SJSA1 (cell line): Measurements from ENCODE around the gene PDIA4. TPM values are rescaled to one million over a fixed set of nuclear protein-coding genes. Genes with fewer than 3 reads are reported as not detected.
"Not testable (repeated sequence)": the region's sequence is repeated elsewhere in the genome, so short reads cannot be mapped to it uniquely, and the experiment has no call there.

Source experiments
- DNase-seq, 2 experiments: peaks; one replicate each; pipeline ENCODE4 v3.0.0-alpha.2; 2015 to 2020; ENCODE audit warnings: low spot score in 2 of 2, low read depth in 1 of 2
- H3K27ac ChIP-seq: fragments of 250-450 bp; sonication (Bioruptor Pico); 2 replicates; pipeline ENCODE4 v1.5.1; 2020; ENCODE audit warnings: mild to moderate bottlenecking, moderate library complexity
- H3K27me3 ChIP-seq: fragments of 250-450 bp; sonication (Bioruptor Pico); replicated peaks from 2 replicates; pipeline ENCODE4 v1.5.1; 2020; ENCODE audit warnings: mild to moderate bottlenecking, moderate library complexity
- H3K36me3 ChIP-seq: fragments of 250-450 bp; sonication (Bioruptor Pico); 2 replicates; pipeline ENCODE4 v1.5.1; 2020; ENCODE audit warnings: mild to moderate bottlenecking
- H3K4me1 ChIP-seq: fragments of 250-450 bp; sonication (Bioruptor Pico); replicated peaks from 2 replicates; pipeline ENCODE4 v1.6.1; 2021; ENCODE audit warnings: mild to moderate bottlenecking
- H3K4me3 ChIP-seq: fragments of 250-450 bp; sonication (Bioruptor Pico); 2 replicates; pipeline ENCODE4 v1.5.1; 2020; ENCODE audit warnings: mild to moderate bottlenecking
- H3K9me3 ChIP-seq: fragments of 250-450 bp; sonication (Bioruptor Pico); replicated peaks from 2 replicates; pipeline ENCODE4 v1.5.1; 2020; ENCODE audit warnings: mild to moderate bottlenecking
- total RNA-seq: library from RNA; depleted of rRNA; stranded (reverse); fragments of >200 nt; shearing (Covaris generic); gene quantifications from 2 replicates; pipeline ENCODE4 v1.2.3, GENCODE V29; 2014

PDIA4 gene
- total RNA-seq, 1 experiment from 2014 or later, result 271 TPM

GRCh38 chr7:148987010-148987750 is 41.1 kb downstream of the PDIA4 start:
- Histone ChIP-seq H3K9me3 (no peaks in the 10 kb centered on the region), H3K36me3 (no peaks in the 10 kb centered on the region), H3K27ac (peak overlapping the region; percentile 59), H3K4me3 (peak overlapping the region; percentile 50), H3K27me3 (no peaks in the 10 kb centered on the region), H3K4me1 (peaks cover 20% of the 10 kb centered on the region)
- peak; percentile 83 to 88 for DNase-seq

DNA sequence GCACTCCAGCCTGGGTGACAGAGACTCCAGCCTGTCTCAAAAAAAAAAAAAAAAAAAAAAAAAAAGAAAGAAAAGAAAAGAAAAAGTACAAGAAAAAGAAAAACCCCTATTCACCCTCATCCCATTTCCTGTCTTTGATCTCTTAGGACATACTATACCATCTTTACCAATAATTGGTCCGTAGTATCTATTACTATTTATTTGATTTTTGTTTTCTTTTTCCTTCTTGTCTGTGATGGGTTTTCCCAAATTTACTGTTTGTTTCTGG is 41.6 kb downstream of the PDIA4 start:
- DNase-seq, result no peak
- Histone ChIP-seq H3K36me3 (no peaks in the 10 kb centered on the region), H3K9me3 (no peaks in the 10 kb centered on the region), H3K27me3 (no peaks in the 10 kb centered on the region), H3K4me3 (no peak overlapping the region), H3K4me1 (peaks cover 20% of the 10 kb centered on the region), H3K27ac (no peak overlapping the region)

- no peaks in the 10 kb centered on the region for H3K36me3 ChIP-seq
- peak overlapping the region; percentile 44 for H3K4me3 ChIP-seq
- H3K9me3 ChIP-seq, result no peaks in the 10 kb centered on the region
- peak; percentile 84 to 93 for DNase-seq
- H3K27ac ChIP-seq, result no peak overlapping the region
- H3K4me1 ChIP-seq, result peaks cover 18% of the 10 kb centered on the region
- H3K27me3 ChIP-seq, result no peaks in the 10 kb centered on the region
Measured at GRCh38 chr7:148983200-148984146, 44.8 kb downstream of the PDIA4 start.

GRCh38 chr7:148982654-148983199 is 45.6 kb downstream of the PDIA4 start:
- Histone ChIP-seq H3K27ac (no peak overlapping the region), H3K4me1 (peaks cover 11% of the 10 kb centered on the region), H3K4me3 (peak overlapping the region; percentile 44), H3K27me3 (no peaks in the 10 kb centered on the region), H3K36me3 (no peaks in the 10 kb centered on the region), H3K9me3 (no peaks in the 10 kb centered on the region)
- DNase-seq, result peak in 1 of 2 experiments; percentile 41

- H3K4me3 ChIP-seq, result no peak overlapping the region
- peaks cover 11% of the 10 kb centered on the region for H3K4me1 ChIP-seq
- H3K9me3 ChIP-seq, result no peaks in the 10 kb centered on the region
- no peak for DNase-seq
- H3K27me3 ChIP-seq, result no peaks in the 10 kb centered on the region
- no peak overlapping the region for H3K27ac ChIP-seq
- H3K36me3 ChIP-seq, result no peaks in the 10 kb centered on the region
Measured at GRCh38 chr7:148979827-148980226, 48.5 kb downstream of the PDIA4 start.

DNA sequence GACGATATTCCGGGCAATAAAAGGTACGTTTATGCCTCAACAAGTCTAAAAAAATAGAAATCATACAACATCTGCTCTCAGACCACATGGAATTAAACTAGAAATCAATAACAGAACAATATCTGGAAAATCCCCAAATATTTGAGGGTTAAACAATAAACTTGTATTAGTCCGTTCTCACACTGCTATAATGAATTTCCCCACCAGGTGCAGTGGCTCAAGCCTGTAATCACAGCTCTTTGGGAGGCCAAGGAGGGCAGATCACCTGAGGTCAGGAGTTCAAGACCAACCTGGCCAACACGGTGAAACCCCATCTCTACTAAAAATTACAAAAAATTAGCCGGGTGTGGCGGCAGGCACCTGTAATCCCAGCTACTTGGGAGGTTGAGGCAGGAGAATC is 49.2 kb downstream of the PDIA4 start:
- not testable (repeated sequence) for DNase-seq, H3K27me3 ChIP-seq, H3K4me3 ChIP-seq, H3K9me3 ChIP-seq, H3K36me3 ChIP-seq, H3K27ac ChIP-seq
- H3K4me1 ChIP-seq, result peaks cover 11% of the 10 kb centered on the region

- DNase-seq, result no peak
- Histone ChIP-seq H3K27ac (no peak overlapping the region), H3K4me3 (no peak overlapping the region), H3K27me3 (no peaks in the 10 kb centered on the region), H3K4me1 (peaks cover 4% of the 10 kb centered on the region; the same call in 1 of the 2 replicates), H3K36me3 (no peaks in the 10 kb centered on the region), H3K9me3 (no peaks in the 10 kb centered on the region)
Measured at GRCh38 chr7:148978091-148978490, 50.2 kb downstream of the PDIA4 start.

DNA sequence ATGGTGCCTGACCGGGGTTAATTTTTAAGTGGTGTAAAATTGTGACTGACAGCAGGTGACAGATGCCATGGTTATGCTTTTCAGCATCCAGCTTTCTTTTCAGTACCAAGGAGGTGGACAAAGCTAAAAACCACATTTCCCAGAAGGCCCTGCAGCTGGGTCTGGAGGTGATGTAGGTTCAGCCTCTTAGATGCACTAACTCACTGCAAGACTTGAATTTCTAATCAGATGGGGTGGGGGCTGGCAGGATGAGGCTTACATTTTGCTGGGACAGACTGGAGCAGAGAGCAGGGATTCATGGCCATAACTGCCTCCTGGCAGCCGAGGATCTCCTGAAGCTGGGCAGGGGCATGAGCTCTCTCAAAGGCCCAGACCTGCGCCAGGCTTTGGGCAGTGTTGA is 52.4 kb downstream of the PDIA4 start:
- no peak overlapping the region for H3K27ac ChIP-seq
- no peaks in the 10 kb centered on the region for H3K4me1 ChIP-seq
- no peaks in the 10 kb centered on the region for H3K9me3 ChIP-seq
- DNase-seq, result no peak
- H3K4me3 ChIP-seq, result no peak overlapping the region
- H3K27me3 ChIP-seq, result no peaks in the 10 kb centered on the region
- no peaks in the 10 kb centered on the region for H3K36me3 ChIP-seq

DNA sequence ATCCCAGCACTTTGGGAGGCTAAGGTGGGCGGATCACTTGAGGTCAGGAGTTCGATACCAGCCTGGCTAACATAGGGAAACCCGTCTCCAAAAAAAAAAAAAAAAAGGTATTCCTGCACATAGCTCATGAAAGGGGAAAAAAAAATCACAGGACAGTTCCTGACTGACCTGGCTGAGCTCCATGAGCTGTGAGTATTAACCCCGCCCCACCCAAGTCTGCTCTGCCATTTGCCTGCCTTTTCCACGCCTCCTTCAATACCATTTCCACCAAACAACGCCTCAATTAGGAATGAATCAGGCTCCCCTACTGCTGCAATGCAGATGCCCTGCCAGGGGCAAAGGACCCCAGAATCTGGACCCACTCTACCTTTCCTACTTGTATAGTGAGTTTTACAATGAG is 55.0 kb downstream of the PDIA4 start:
- H3K4me3 ChIP-seq, result no peak overlapping the region
- H3K4me1 ChIP-seq, result no peaks in the 10 kb centered on the region
- no peak overlapping the region for H3K27ac ChIP-seq
- no peak for DNase-seq
- no peaks in the 10 kb centered on the region for H3K9me3 ChIP-seq
- H3K36me3 ChIP-seq, result no peaks in the 10 kb centered on the region
- no peaks in the 10 kb centered on the region for H3K27me3 ChIP-seq

GRCh38 chr7:148972375-148972774 is 55.9 kb downstream of the PDIA4 start:
- Histone ChIP-seq H3K27ac (no peak overlapping the region), H3K9me3 (no peaks in the 10 kb centered on the region), H3K27me3 (no peaks in the 10 kb centered on the region), H3K36me3 (no peaks in the 10 kb centered on the region), H3K4me1 (no peaks in the 10 kb centered on the region), H3K4me3 (no peak overlapping the region)
- DNase-seq, result no peak

DNA sequence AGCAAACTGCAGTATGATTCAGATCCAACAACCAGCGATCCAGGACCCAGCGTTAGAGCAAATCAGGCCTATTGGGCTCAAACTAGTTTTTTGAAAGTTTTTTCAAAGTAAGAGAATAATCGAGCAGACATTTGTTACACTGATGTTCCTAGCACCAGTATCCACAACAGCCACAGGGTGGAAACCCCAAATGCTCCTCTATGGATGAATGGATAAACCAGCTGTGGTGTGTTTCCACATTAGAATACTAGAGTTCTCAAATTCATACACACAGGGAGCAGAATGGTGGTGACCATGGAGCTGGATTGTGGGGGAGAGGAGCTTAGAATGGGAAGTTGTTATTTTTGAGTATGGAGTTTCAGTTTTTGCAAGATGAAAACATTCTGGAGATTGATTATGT is 60.7 kb downstream of the PDIA4 start:
- no peak for DNase-seq
- H3K36me3 ChIP-seq, result no peaks in the 10 kb centered on the region
- no peak overlapping the region for H3K4me3 ChIP-seq
- H3K27ac ChIP-seq, result no peak overlapping the region
- peaks cover 14% of the 10 kb centered on the region for H3K4me1 ChIP-seq
- no peaks in the 10 kb centered on the region for H3K9me3 ChIP-seq
- H3K27me3 ChIP-seq, result no peaks in the 10 kb centered on the region

DNA sequence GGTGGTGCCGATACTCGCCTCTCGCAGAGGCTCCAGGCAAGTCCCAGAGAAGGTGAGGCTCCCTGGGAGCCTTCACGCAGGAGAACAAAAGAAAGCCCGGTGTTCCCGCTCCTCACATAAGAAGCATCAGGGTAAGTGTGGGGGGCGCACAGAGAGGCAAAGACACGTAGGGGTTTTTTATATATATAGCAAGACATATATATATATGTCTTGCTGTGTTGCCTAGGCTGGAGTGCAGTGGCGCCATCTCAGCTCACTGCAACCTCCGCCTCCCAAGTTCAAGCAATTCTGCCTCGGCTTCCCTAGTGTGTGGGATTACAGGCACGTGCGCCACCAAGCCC is 61.3 kb downstream of the PDIA4 start:
- Histone ChIP-seq H3K27ac (no peak overlapping the region), H3K36me3 (no peaks in the 10 kb centered on the region), H3K4me3 (peak overlapping the region; percentile 32), H3K9me3 (no peaks in the 10 kb centered on the region), H3K4me1 (peaks cover 18% of the 10 kb centered on the region), H3K27me3 (no peaks in the 10 kb centered on the region)
- no peak for DNase-seq

- Histone ChIP-seq H3K4me3 (peak overlapping the region; percentile 42), H3K9me3 (no peaks in the 10 kb centered on the region), H3K4me1 (peaks cover 18% of the 10 kb centered on the region), H3K27ac (no peak overlapping the region), H3K27me3 (no peaks in the 10 kb centered on the region), H3K36me3 (no peaks in the 10 kb centered on the region)
- peak in 1 of 2 experiments; percentile 25 for DNase-seq
Measured at GRCh38 chr7:148964483-148965267, 63.6 kb downstream of the PDIA4 start.
